CD14-positive monocyte (primary cell): ENCODE measurements around the gene CCDC154. TPM values are rescaled to one million over a fixed set of nuclear protein-coding genes. Genes with fewer than 3 reads are reported as not detected.

ENCODE experiments used
- DNase-seq, 3 donors: peaks; one replicate each; pipeline ENCODE4 v3.0.0-alpha.2; 2011 to 2022
- H2AFZ ChIP-seq: 2 replicates; pipeline ENCODE4 v1.6.0; 2012; ENCODE audit warnings: mild to moderate bottlenecking, low read depth, low read length, inconsistent platforms; ENCODE audit not compliant: insufficient read depth, poor library complexity, severe bottlenecking
- H3K27ac ChIP-seq, 2 donors: 1 replicate in 1 of 2; 2 replicates in 1 of 2; pipeline ENCODE4 v1.5.1; 2012 to 2013; ENCODE audit warnings: low read length in 2 of 2, control low read depth in 1 of 2, inconsistent platforms in 1 of 2, low read depth in 1 of 2, mild to moderate bottlenecking in 1 of 2
- H3K27me3 ChIP-seq, 2 donors: one replicate each; pipeline versions ENCODE4 v1.6.0 to v1.6.1; 2011 to 2013; ENCODE audit warnings: low read length in 2 of 2; ENCODE audit not compliant: control insufficient read depth in 2 of 2, insufficient read depth in 2 of 2
- H3K36me3 ChIP-seq, 2 donors: replicated peaks in 1 of 2; 1 replicate in 1 of 2; 2 replicates in 1 of 2; pipeline versions ENCODE4 v1.5.1 to v1.6.1; 2012 to 2013; ENCODE audit warnings: low read length in 2 of 2, control low read depth in 1 of 2, inconsistent platforms in 1 of 2, mild to moderate bottlenecking in 1 of 2; ENCODE audit not compliant: insufficient read depth in 2 of 2, control insufficient read depth in 1 of 2
- H3K4me1 ChIP-seq, 2 donors: 1 replicate in 1 of 2; 2 replicates in 1 of 2; pipeline versions ENCODE4 v1.5.1 to v1.6.1; 2012 to 2013; ENCODE audit warnings: low read length in 2 of 2, control low read depth in 1 of 2, inconsistent platforms in 1 of 2, mild to moderate bottlenecking in 1 of 2, moderate library complexity in 1 of 2; ENCODE audit not compliant: insufficient read depth in 2 of 2, control insufficient read depth in 1 of 2
- H3K4me2 ChIP-seq: replicated peaks from 2 replicates; pipeline ENCODE3; 2012; ENCODE audit warnings: low read length, moderate library complexity, mild to moderate bottlenecking; ENCODE audit not compliant: poor library complexity, severe bottlenecking; ENCODE audit errors: extremely low read depth
- H3K4me3 ChIP-seq, 3 experiments: fragments of 200-600 bp in 1 of 3; sonication (generic) in 1 of 3; replicated peaks in 1 of 3; 1 replicate in 2 of 3; 2 replicates in 1 of 3; pipeline ENCODE4 v1.5.1; 2011 to 2013; ENCODE audit warnings: low read length in 3 of 3, mild to moderate bottlenecking in 3 of 3, control low read depth in 2 of 3, low read depth in 2 of 3, inconsistent platforms in 1 of 3, moderate library complexity in 1 of 3
- H3K79me2 ChIP-seq: 2 replicates; pipeline ENCODE4 v1.6.0; 2012; ENCODE audit warnings: mild to moderate bottlenecking, control low read depth, inconsistent platforms, low read length, moderate library complexity; ENCODE audit not compliant: insufficient read depth
- H3K9ac ChIP-seq: 2 replicates; pipeline ENCODE4 v1.6.0; 2017; ENCODE audit warnings: low read length, mild to moderate bottlenecking; ENCODE audit not compliant: insufficient read depth, poor library complexity, severe bottlenecking
- H3K9me3 ChIP-seq, 2 donors: replicated peaks in 1 of 2; 1 replicate in 1 of 2; 2 replicates in 1 of 2; pipeline versions ENCODE4 v1.5.1 to v1.6.1; 2012 to 2013; ENCODE audit warnings: low read length in 2 of 2, control low read depth in 1 of 2; ENCODE audit not compliant: control insufficient read depth in 1 of 2, insufficient read depth in 1 of 2
- H4K20me1 ChIP-seq: 2 replicates; pipeline ENCODE4 v1.6.0; 2012; ENCODE audit warnings: mild to moderate bottlenecking, low read length, control low read depth, moderate library complexity; ENCODE audit not compliant: insufficient read depth
- H3K27ac Mint-ChIP-seq, 7 donors: one replicate each; pipeline ENCODE4 v1.8.0; 2020; ENCODE audit warnings: mild to moderate bottlenecking in 7 of 7, mixed read lengths in 7 of 7, moderate library complexity in 6 of 7, inconsistent platforms in 2 of 7
- H3K27me3 Mint-ChIP-seq, 3 donors: one replicate each; pipeline ENCODE4 v1.8.0; 2021 to 2022; ENCODE audit warnings: low read depth in 3 of 3, mild to moderate bottlenecking in 3 of 3, mixed read lengths in 3 of 3, moderate library complexity in 3 of 3, inconsistent platforms in 1 of 3
- H3K36me3 Mint-ChIP-seq, 2 donors: one replicate each; pipeline ENCODE4 v1.8.0; 2020; ENCODE audit warnings: mixed read lengths in 2 of 2, inconsistent platforms in 1 of 2, mild to moderate bottlenecking in 1 of 2
- H3K4me1 Mint-ChIP-seq: one replicate; pipeline ENCODE4 v1.8.0; 2020; ENCODE audit warnings: mild to moderate bottlenecking, mixed read lengths
- H3K4me3 Mint-ChIP-seq, 2 donors: one replicate each; pipeline ENCODE4 v1.8.0; 2020; ENCODE audit warnings: mild to moderate bottlenecking in 2 of 2, mixed read lengths in 2 of 2, moderate library complexity in 1 of 2
- H3K9me3 Mint-ChIP-seq, 7 donors: one replicate each; pipeline ENCODE4 v1.8.0; 2020 to 2022; ENCODE audit warnings: mixed read lengths in 7 of 7, mild to moderate bottlenecking in 6 of 7, moderate library complexity in 6 of 7, inconsistent platforms in 2 of 7
- CTCF ChIP-seq: fragments of 200-600 bp; IDR thresholded peaks from one replicate; pipeline ENCODE4 v1.8.0; 2022; ENCODE audit warnings: antibody characterized with exemption, mild to moderate bottlenecking
- WGBS: methylation state at CpG from one replicate; pipeline ENCODE4 v1.1.5; 2013; ENCODE audit warnings: missing lambda C conversion rate; ENCODE audit not compliant: insufficient coverage; 5-methylcytosine and 5-hydroxymethylcytosine counted together
- intact Hi-C, 2 donors: fragments of 100-400 bp; cut with micrococcal nuclease; formaldehyde crosslinking; loops; one replicate each; pipeline versions ENCODE4 v1.15.0 to v1.15.1; 2023
- polyA plus RNA-seq, 3 donors: library from polyadenylated mRNA; depleted of rRNA in 1 of 3; unstranded in 2 of 3; stranded (reverse) in 1 of 3; fragments of 300-500 nt in 2 of 3; fragments of >200 nt in 1 of 3; fragmentation: Illumina TruSeq in 2 of 3; gene quantifications; 1 replicate in 2 of 3; 2 replicates in 1 of 3; pipeline ENCODE4 v1.2.3, GENCODE V29; 2012 to 2021

Gene CCDC154
- polyA plus RNA-seq, 3 donors = 5.9 TPM; not detected in 2

- Mint-ChIP-seq H3K9me3 (no peaks in the 10 kb centered on the region), H3K27me3 (peaks cover 0 to 3% (median 0%) of the 10 kb centered on the region in 3 donors), H3K27ac (no peak overlapping the region), H3K36me3 (peaks cover 63 to 84% of the 10 kb centered on the region in 2 donors), H3K4me1 (no peaks in the 10 kb centered on the region), H3K4me3 (no peak overlapping the region)
- H3K27ac ChIP-seq = no peak overlapping the region
- no peak overlapping the region for H3K4me3 ChIP-seq
- intact Hi-C loops = no loop called here
- H3K79me2 ChIP-seq = no peaks in the 10 kb centered on the region
- H4K20me1 ChIP-seq = peaks cover 58% of the 10 kb centered on the region
- WGBS = 96% methylated on average over 9 of the region's 9 CpGs
- H3K36me3 ChIP-seq = peaks cover 76 to 92% of the 10 kb centered on the region in 2 donors
- TF ChIP-seq CTCF = no peak
- no peak overlapping the region for H2AFZ ChIP-seq
- no peak overlapping the region for H3K9ac ChIP-seq
- no peak overlapping the region for H3K4me2 ChIP-seq
- DNase-seq = no peak
- no peaks in the 10 kb centered on the region for H3K4me1 ChIP-seq
- no peaks in the 10 kb centered on the region for H3K27me3 ChIP-seq
- H3K9me3 ChIP-seq = no peaks in the 10 kb centered on the region
Observed at GRCh38 chr16:1398351-1398750, 46.0 kb downstream of the CCDC154 start.

- WGBS = 96% methylated on average over 13 of the region's 21 CpGs
- H3K9ac ChIP-seq = no peak overlapping the region
- H3K27me3 ChIP-seq = no peaks in the 10 kb centered on the region
- no peaks in the 10 kb centered on the region for H3K4me1 ChIP-seq
- H3K79me2 ChIP-seq = no peaks in the 10 kb centered on the region
- intact Hi-C loops = no loop called here
- Mint-ChIP-seq H3K27ac (no peak overlapping the region), H3K9me3 (no peaks in the 10 kb centered on the region), H3K4me1 (no peaks in the 10 kb centered on the region), H3K36me3 (peaks cover 61 to 84% of the 10 kb centered on the region in 2 donors), H3K4me3 (no peak overlapping the region), H3K27me3 (peaks cover 0 to 3% (median 0%) of the 10 kb centered on the region in 3 donors)
- H2AFZ ChIP-seq = no peak overlapping the region
- peaks cover 54% of the 10 kb centered on the region for H4K20me1 ChIP-seq
- H3K36me3 ChIP-seq = peaks cover 75 to 92% of the 10 kb centered on the region in 2 donors
- no peak overlapping the region for H3K27ac ChIP-seq
- no peak for TF ChIP-seq CTCF
- no peak overlapping the region for H3K4me3 ChIP-seq
- no peak overlapping the region for H3K4me2 ChIP-seq
- H3K9me3 ChIP-seq = no peaks in the 10 kb centered on the region
- DNase-seq = no peak
Observed at GRCh38 chr16:1397779-1398178, 46.6 kb downstream of the CCDC154 start.
